Neural crest cell (in vitro differentiated cells): ENCODE data around the gene C1orf159. TPM values are rescaled to one million over a fixed set of nuclear protein-coding genes. Genes with fewer than 3 reads are reported as not detected.
A peak's percentile ranks its signal among the peaks of the same experiment; 100 is the strongest.
"Not testable (repeated sequence)": the region's sequence is repeated elsewhere in the genome, so short reads cannot be mapped to it uniquely, and the experiment has no call there.

Source experiments
- DNase-seq: peaks from one replicate; pipeline ENCODE4 v3.0.0; 2021; ENCODE audit warnings: low read depth, mixed read lengths, low spot score
- H3K27ac Mint-ChIP-seq: one replicate; pipeline ENCODE4 v1.8.0; 2021; ENCODE audit warnings: mild to moderate bottlenecking, mixed read lengths; ENCODE audit not compliant: unreplicated experiment
- H3K27me3 Mint-ChIP-seq: 2 replicates; pipeline ENCODE4 v1.8.0; 2021; ENCODE audit warnings: low read depth, mild to moderate bottlenecking, mixed read lengths
- H3K36me3 Mint-ChIP-seq: 2 replicates; pipeline ENCODE4 v1.8.0; 2021; ENCODE audit warnings: low read depth, mild to moderate bottlenecking, mixed read lengths
- H3K4me1 Mint-ChIP-seq: 2 replicates; pipeline ENCODE4 v1.8.0; 2021; ENCODE audit warnings: mixed read lengths
- H3K4me3 Mint-ChIP-seq: one replicate; pipeline ENCODE4 v1.8.0; 2021; ENCODE audit warnings: mild to moderate bottlenecking, mixed read lengths
- H3K9me3 Mint-ChIP-seq: 2 replicates; pipeline ENCODE4 v1.8.0; 2021; ENCODE audit warnings: mixed read lengths
- total RNA-seq: library from RNA; stranded (reverse); gene quantifications from 2 replicates; pipeline ENCODE4 v1.2.1, GENCODE V29; 2021
- TF ChIP-seq, protein P1 (sequence below): fragments of 200-600 bp; sonication (generic); conservative IDR thresholded peaks from 2 replicates; pipeline ENCODE4 v1.5.0; 2021; ENCODE audit warnings: antibody characterized with exemption, mild to moderate bottlenecking

C1orf159 gene
- total RNA-seq, 1 donor from 2014 or later, result 26.1 TPM

DNA sequence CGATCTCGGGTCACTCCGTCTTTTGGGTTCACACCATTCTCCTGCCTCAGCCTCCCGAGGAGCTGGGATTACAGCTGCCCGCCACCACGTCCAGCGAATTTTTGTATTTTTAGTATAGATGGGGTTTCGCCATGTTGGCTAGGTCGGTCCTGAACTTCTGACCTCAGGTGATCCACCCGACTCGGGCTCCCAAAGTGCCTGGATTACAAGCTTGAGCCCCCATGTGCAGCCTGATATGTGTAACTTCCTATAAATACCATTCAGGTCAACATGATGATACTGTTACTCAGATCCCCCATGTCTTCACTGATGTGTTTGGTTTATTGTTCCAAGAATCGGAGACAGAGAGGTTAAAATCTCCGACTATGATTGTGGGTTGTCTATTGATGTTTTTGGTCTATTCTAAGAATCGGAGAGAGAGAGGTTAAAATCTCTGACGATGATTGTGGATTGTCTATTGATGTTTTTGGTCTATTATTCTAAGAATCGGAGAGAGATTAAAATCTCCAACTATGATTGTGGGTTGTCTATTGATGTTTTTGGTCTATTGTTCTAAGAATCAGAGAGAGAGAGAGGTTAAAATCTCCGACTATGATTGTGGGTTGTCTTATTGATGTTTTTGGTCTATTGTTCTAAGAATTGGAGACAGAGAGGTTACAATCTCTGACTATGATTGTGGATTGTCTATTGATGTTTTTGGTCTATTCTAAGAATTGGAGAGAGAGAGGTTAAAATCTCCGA is 17.0 kb downstream of the C1orf159 start:
- no peak overlapping the region for H3K27ac Mint-ChIP-seq
- no peak for DNase-seq
- no peaks in the 10 kb centered on the region for H3K27me3 Mint-ChIP-seq
- peaks cover 15% of the 10 kb centered on the region for H3K9me3 Mint-ChIP-seq
- H3K4me3 Mint-ChIP-seq, result no peak overlapping the region
- TF ChIP-seq, protein P1, sequence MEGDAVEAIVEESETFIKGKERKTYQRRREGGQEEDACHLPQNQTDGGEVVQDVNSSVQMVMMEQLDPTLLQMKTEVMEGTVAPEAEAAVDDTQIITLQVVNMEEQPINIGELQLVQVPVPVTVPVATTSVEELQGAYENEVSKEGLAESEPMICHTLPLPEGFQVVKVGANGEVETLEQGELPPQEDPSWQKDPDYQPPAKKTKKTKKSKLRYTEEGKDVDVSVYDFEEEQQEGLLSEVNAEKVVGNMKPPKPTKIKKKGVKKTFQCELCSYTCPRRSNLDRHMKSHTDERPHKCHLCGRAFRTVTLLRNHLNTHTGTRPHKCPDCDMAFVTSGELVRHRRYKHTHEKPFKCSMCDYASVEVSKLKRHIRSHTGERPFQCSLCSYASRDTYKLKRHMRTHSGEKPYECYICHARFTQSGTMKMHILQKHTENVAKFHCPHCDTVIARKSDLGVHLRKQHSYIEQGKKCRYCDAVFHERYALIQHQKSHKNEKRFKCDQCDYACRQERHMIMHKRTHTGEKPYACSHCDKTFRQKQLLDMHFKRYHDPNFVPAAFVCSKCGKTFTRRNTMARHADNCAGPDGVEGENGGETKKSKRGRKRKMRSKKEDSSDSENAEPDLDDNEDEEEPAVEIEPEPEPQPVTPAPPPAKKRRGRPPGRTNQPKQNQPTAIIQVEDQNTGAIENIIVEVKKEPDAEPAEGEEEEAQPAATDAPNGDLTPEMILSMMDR, result no peak
- H3K4me1 Mint-ChIP-seq, result no peaks in the 10 kb centered on the region
- peaks cover 26% of the 10 kb centered on the region for H3K36me3 Mint-ChIP-seq

- H3K27me3 Mint-ChIP-seq, H3K4me1 Mint-ChIP-seq, H3K27ac Mint-ChIP-seq, H3K4me3 Mint-ChIP-seq, DNase-seq: not testable (repeated sequence)
- peaks cover 22% of the 10 kb centered on the region for H3K36me3 Mint-ChIP-seq
- H3K9me3 Mint-ChIP-seq, result peaks cover 15% of the 10 kb centered on the region
Measured at GRCh38 chr1:1096136-1096535, 19.8 kb downstream of the C1orf159 start.

- no peak overlapping the region for H3K27ac Mint-ChIP-seq
- H3K4me1 Mint-ChIP-seq, result peaks cover 4% of the 10 kb centered on the region
- H3K27me3 Mint-ChIP-seq, result no peaks in the 10 kb centered on the region
- H3K36me3 Mint-ChIP-seq, result peaks cover 15% of the 10 kb centered on the region
- DNase-seq, result no peak
- no peak overlapping the region for H3K4me3 Mint-ChIP-seq
- TF ChIP-seq, protein P1, result no peak
- peaks cover 10% of the 10 kb centered on the region for H3K9me3 Mint-ChIP-seq
Measured at GRCh38 chr1:1094981-1095380, 20.9 kb downstream of the C1orf159 start.

DNA sequence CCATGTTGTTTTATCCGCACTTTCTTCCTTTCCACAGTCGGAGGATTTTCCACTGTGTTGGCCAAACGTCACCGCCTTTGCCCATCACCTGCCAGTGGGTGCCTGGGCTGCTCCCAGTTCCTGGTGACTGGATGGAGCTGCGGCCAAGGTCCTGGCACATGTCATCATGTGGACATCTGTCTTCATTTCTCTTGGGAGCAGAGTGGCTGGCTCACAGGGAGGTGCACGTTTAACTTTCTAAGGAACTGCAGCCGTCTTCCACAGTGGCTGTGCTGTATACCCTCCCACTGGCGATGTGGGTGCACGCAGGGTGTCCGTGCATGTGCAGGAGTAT is 22.3 kb downstream of the C1orf159 start:
- TF ChIP-seq, protein P1, result no peak
- H3K4me1 Mint-ChIP-seq, result peaks cover 4% of the 10 kb centered on the region
- no peak overlapping the region for H3K27ac Mint-ChIP-seq
- no peak overlapping the region for H3K4me3 Mint-ChIP-seq
- no peaks in the 10 kb centered on the region for H3K9me3 Mint-ChIP-seq
- no peaks in the 10 kb centered on the region for H3K27me3 Mint-ChIP-seq
- H3K36me3 Mint-ChIP-seq, result peaks cover 5% of the 10 kb centered on the region
- DNase-seq, result no peak

GRCh38 chr1:1092894-1093609 is 22.8 kb downstream of the C1orf159 start:
- H3K36me3 Mint-ChIP-seq, result peaks cover 5% of the 10 kb centered on the region
- H3K27me3 Mint-ChIP-seq, result no peaks in the 10 kb centered on the region
- no peak overlapping the region for H3K4me3 Mint-ChIP-seq
- TF ChIP-seq, protein P1, result no peak
- H3K9me3 Mint-ChIP-seq, result no peaks in the 10 kb centered on the region
- H3K27ac Mint-ChIP-seq, result peak overlapping the region; percentile 79
- no peak for DNase-seq
- H3K4me1 Mint-ChIP-seq, result peaks cover 4% of the 10 kb centered on the region
